ENCODE data around the gene SIAH1.

Gene SIAH1

GRCh38 chr16:48353565-48354163, 31.5 kb downstream of the SIAH1 start:
- Histone ChIP-seq H3K79me1 (ENCODE audit: low read depth, low read length) (peaks cover 7% of the 10 kb centered on the region), H3K36me3 (replicated peaks in 1 of 2; ENCODE audit: control insufficient read depth in 2 of 2, insufficient read depth in 2 of 2, low read length in 2 of 2) (peaks cover 10 to 89% of the 10 kb centered on the region in 2 donors), H3K23ac (ENCODE audit: low read depth, low read length, poor library complexity) (no peak overlapping the region), H2AFZ (ENCODE audit: low read length) (no peak overlapping the region), H3K4me3 (ENCODE audit: low read length in 2 of 2) (no peak overlapping the region), H3K4ac (ENCODE audit: low read length) (no peak overlapping the region), H3K9me3 (replicated peaks in 1 of 2; ENCODE audit: control insufficient read depth in 2 of 2, insufficient read depth in 1 of 2, low read depth in 1 of 2, low read length in 2 of 2) (peaks cover 0 to 4% of the 10 kb centered on the region in 2 donors), H3K27me3 (ENCODE audit: control insufficient read depth in 3 of 3, insufficient read depth in 3 of 3, low read depth in 1 of 3, low read length in 3 of 3) (no peaks in the 10 kb centered on the region), H2BK15ac (ENCODE audit: low read length) (no peak overlapping the region), H4K8ac (ENCODE audit: low read depth, low read length) (no peak overlapping the region), H3K4me2 (ENCODE audit: insufficient read depth, low read length, poor library complexity, severe bottlenecking) (no peak overlapping the region), H2BK12ac (ENCODE audit: low read length) (no peak overlapping the region), H2AK5ac (ENCODE audit: low read depth, low read length) (no peak overlapping the region), H2BK120ac (ENCODE audit: low read depth, low read length) (no peak overlapping the region), H3K4me1 (ENCODE audit: control insufficient read depth in 2 of 2, insufficient read depth in 1 of 2, low read depth in 1 of 2, low read length in 2 of 2) (no peaks in the 10 kb centered on the region), H3K18ac (ENCODE audit: low read length) (no peak overlapping the region), H3K14ac (ENCODE audit: low read length) (no peak overlapping the region), H2BK5ac (ENCODE audit: low read length) (no peak overlapping the region), H4K91ac (ENCODE audit: low read depth, low read length, poor library complexity) (no peak overlapping the region), H3K27ac (replicated peaks; ENCODE audit: low read length) (no peak overlapping the region), H3K9ac (ENCODE audit: low read depth, low read length, poor library complexity) (no peak overlapping the region)
- no CpG with 5 or more reads among the region's 7 CpGs for WGBS, 2 donors (ENCODE audit: extremely low coverage in 2 of 2, insufficient read length in 2 of 2, insufficient replicate concordance in 1 of 2)
- DNase-seq (ENCODE audit: low spot score), result peak; percentile 56

- WGBS, 2 donors (ENCODE audit: extremely low coverage in 2 of 2, insufficient read length in 2 of 2, insufficient replicate concordance in 1 of 2), result no CpG with 5 or more reads among the region's 7 CpGs
Observed at GRCh38 chr16:48352648-48353390, 32.4 kb downstream of the SIAH1 start.

GRCh38 chr16:48350736-48351135, 34.5 kb downstream of the SIAH1 start:
- H2AFZ ChIP-seq (ENCODE audit: low read length), result no peak overlapping the region
- no peak overlapping the region for H3K4me3 ChIP-seq (ENCODE audit: low read length in 2 of 2)
- DNase-seq (ENCODE audit: low spot score), result no peak
- no peak overlapping the region for H4K8ac ChIP-seq (ENCODE audit: low read depth, low read length)
- H2BK5ac ChIP-seq (ENCODE audit: low read length), result no peak overlapping the region
- no peak overlapping the region for H2BK15ac ChIP-seq (ENCODE audit: low read length)
- peaks cover 0 to 4% of the 10 kb centered on the region in 2 donors for H3K9me3 ChIP-seq (replicated peaks in 1 of 2; ENCODE audit: control insufficient read depth in 2 of 2, insufficient read depth in 1 of 2, low read depth in 1 of 2, low read length in 2 of 2)
- H3K9ac ChIP-seq (ENCODE audit: low read depth, low read length, poor library complexity), result no peak overlapping the region
- peaks cover 0 to 2% of the 10 kb centered on the region in 2 donors for H3K4me1 ChIP-seq (ENCODE audit: control insufficient read depth in 2 of 2, insufficient read depth in 1 of 2, low read depth in 1 of 2, low read length in 2 of 2)
- H3K4me2 ChIP-seq (ENCODE audit: insufficient read depth, low read length, poor library complexity, severe bottlenecking), result no peak overlapping the region
- H3K79me1 ChIP-seq (ENCODE audit: low read depth, low read length), result peaks cover 4% of the 10 kb centered on the region
- no peak overlapping the region for H2BK12ac ChIP-seq (ENCODE audit: low read length)
- no peak overlapping the region for H3K14ac ChIP-seq (ENCODE audit: low read length)
- H3K27ac ChIP-seq (replicated peaks; ENCODE audit: low read length), result no peak overlapping the region
- H3K18ac ChIP-seq (ENCODE audit: low read length), result no peak overlapping the region
- WGBS, 2 donors (ENCODE audit: extremely low coverage in 2 of 2, insufficient read length in 2 of 2, insufficient replicate concordance in 1 of 2), result no CpG with 5 or more reads among the region's 3 CpGs
- H3K23ac ChIP-seq (ENCODE audit: low read depth, low read length, poor library complexity), result no peak overlapping the region
- no peaks in the 10 kb centered on the region for H3K27me3 ChIP-seq (ENCODE audit: control insufficient read depth in 3 of 3, insufficient read depth in 3 of 3, low read depth in 1 of 3, low read length in 3 of 3)
- no peak overlapping the region for H4K91ac ChIP-seq (ENCODE audit: low read depth, low read length, poor library complexity)
- H3K36me3 ChIP-seq (replicated peaks in 1 of 2; ENCODE audit: control insufficient read depth in 2 of 2, insufficient read depth in 2 of 2, low read length in 2 of 2), result peaks cover 10 to 83% of the 10 kb centered on the region in 2 donors
- no peak overlapping the region for H2BK120ac ChIP-seq (ENCODE audit: low read depth, low read length)
- no peak overlapping the region for H3K4ac ChIP-seq (ENCODE audit: low read length)
- no peak overlapping the region for H2AK5ac ChIP-seq (ENCODE audit: low read depth, low read length)

More at GRCh38 chr16:48352648-48353390, 32.4 kb downstream of the SIAH1 start:
- Histone ChIP-seq H3K36me3 (replicated peaks in 1 of 2; ENCODE audit: control insufficient read depth in 2 of 2, insufficient read depth in 2 of 2, low read length in 2 of 2) (peaks cover 10 to 87% of the 10 kb centered on the region in 2 donors), H3K4me3 (ENCODE audit: low read length in 2 of 2) (peak overlapping the region in 1 of 2 donors; percentile 63), H2BK120ac (ENCODE audit: low read depth, low read length) (no peak overlapping the region), H2BK12ac (ENCODE audit: low read length) (no peak overlapping the region), H3K18ac (ENCODE audit: low read length) (no peak overlapping the region), H2AFZ (ENCODE audit: low read length) (no peak overlapping the region), H3K79me1 (ENCODE audit: low read depth, low read length) (peaks cover 4% of the 10 kb centered on the region), H2BK5ac (ENCODE audit: low read length) (no peak overlapping the region), H3K9ac (ENCODE audit: low read depth, low read length, poor library complexity) (peak overlapping the region; percentile 15), H4K8ac (ENCODE audit: low read depth, low read length) (no peak overlapping the region), H3K14ac (ENCODE audit: low read length) (no peak overlapping the region), H3K4me1 (ENCODE audit: control insufficient read depth in 2 of 2, insufficient read depth in 1 of 2, low read depth in 1 of 2, low read length in 2 of 2) (peaks cover 0 to under 1% of the 10 kb centered on the region in 2 donors), H3K23ac (ENCODE audit: low read depth, low read length, poor library complexity) (no peak overlapping the region), H3K27me3 (ENCODE audit: control insufficient read depth in 3 of 3, insufficient read depth in 3 of 3, low read depth in 1 of 3, low read length in 3 of 3) (no peaks in the 10 kb centered on the region), H3K27ac (replicated peaks; ENCODE audit: low read length) (no peak overlapping the region), H2AK5ac (ENCODE audit: low read depth, low read length) (no peak overlapping the region), H3K4me2 (ENCODE audit: insufficient read depth, low read length, poor library complexity, severe bottlenecking) (no peak overlapping the region), H2BK15ac (ENCODE audit: low read length) (no peak overlapping the region), H4K91ac (ENCODE audit: low read depth, low read length, poor library complexity) (no peak overlapping the region), H3K9me3 (replicated peaks in 1 of 2; ENCODE audit: control insufficient read depth in 2 of 2, insufficient read depth in 1 of 2, low read depth in 1 of 2, low read length in 2 of 2) (peaks cover 0 to 4% of the 10 kb centered on the region in 2 donors), H3K4ac (ENCODE audit: low read length) (no peak overlapping the region)
- no peak for DNase-seq (ENCODE audit: low spot score)

GRCh38 chr16:48347980-48348379, 37.2 kb downstream of the SIAH1 start:
- no peak for DNase-seq (ENCODE audit: low spot score)
- Histone ChIP-seq H3K4ac (ENCODE audit: low read length) (no peak overlapping the region), H3K23ac (ENCODE audit: low read depth, low read length, poor library complexity) (no peak overlapping the region), H2BK5ac (ENCODE audit: low read length) (no peak overlapping the region), H3K27ac (replicated peaks; ENCODE audit: low read length) (no peak overlapping the region), H3K4me1 (ENCODE audit: control insufficient read depth in 2 of 2, insufficient read depth in 1 of 2, low read depth in 1 of 2, low read length in 2 of 2) (peaks cover 0 to 2% of the 10 kb centered on the region in 2 donors), H2AK5ac (ENCODE audit: low read depth, low read length) (no peak overlapping the region), H3K4me2 (ENCODE audit: insufficient read depth, low read length, poor library complexity, severe bottlenecking) (no peak overlapping the region), H3K14ac (ENCODE audit: low read length) (no peak overlapping the region), H4K8ac (ENCODE audit: low read depth, low read length) (no peak overlapping the region), H3K18ac (ENCODE audit: low read length) (no peak overlapping the region), H2BK12ac (ENCODE audit: low read length) (no peak overlapping the region), H3K4me3 (ENCODE audit: low read length in 2 of 2) (no peak overlapping the region), H4K91ac (ENCODE audit: low read depth, low read length, poor library complexity) (no peak overlapping the region), H3K9me3 (replicated peaks in 1 of 2; ENCODE audit: control insufficient read depth in 2 of 2, insufficient read depth in 1 of 2, low read depth in 1 of 2, low read length in 2 of 2) (no peaks in the 10 kb centered on the region), H3K9ac (ENCODE audit: low read depth, low read length, poor library complexity) (no peak overlapping the region), H2BK120ac (ENCODE audit: low read depth, low read length) (no peak overlapping the region), H3K27me3 (ENCODE audit: control insufficient read depth in 3 of 3, insufficient read depth in 3 of 3, low read depth in 1 of 3, low read length in 3 of 3) (no peaks in the 10 kb centered on the region), H2AFZ (ENCODE audit: low read length) (no peak overlapping the region), H3K36me3 (replicated peaks in 1 of 2; ENCODE audit: control insufficient read depth in 2 of 2, insufficient read depth in 2 of 2, low read length in 2 of 2) (peaks cover 8 to 76% of the 10 kb centered on the region in 2 donors), H2BK15ac (ENCODE audit: low read length) (no peak overlapping the region), H3K79me1 (ENCODE audit: low read depth, low read length) (peaks cover 4% of the 10 kb centered on the region)
- WGBS, 2 donors (ENCODE audit: extremely low coverage in 2 of 2, insufficient read length in 2 of 2, insufficient replicate concordance in 1 of 2), result no CpG with 5 or more reads among the region's 4 CpGs
